ENCODE results near the gene CNPY3.

- no peak for TF ChIP-seq CTCF (IDR thresholded peaks at IDR 0.05; ENCODE audit: low read length)
- no peak for TF ChIP-seq EZH2 (IDR thresholded peaks at IDR 0.05; ENCODE audit: borderline replicate concordance, low read length)
Observed at GRCh38 chr6:42978487-42978838, 49.2 kb downstream of the CNPY3 start.
